ENCODE measurements around the gene SLC25A41.

- TF ChIP-seq CTCF (conservative IDR thresholded peaks at IDR 0.05) (no peak), ZFX (IDR thresholded peaks at IDR 0.05) (no peak)
Measured at GRCh38 chr19:6393983-6394412, 39.6 kb downstream of the SLC25A41 start.

Data from C4-2B (cell line).